ENCODE data around the gene PNKD. TPM values are rescaled to one million over a fixed set of nuclear protein-coding genes. Genes with fewer than 3 reads are reported as not detected.

The PNKD gene
- total RNA-seq, 2 donors from 2014 or later, result 25.1 to 30.4 TPM

Other genes with a start within 250 kb of the PNKD start
- gene RUFY4, start 201.3 kb upstream of the PNKD start, total RNA-seq, result 1 to 10 TPM; 3.2 to 5.1 TPM
- under 1 TPM in 1 of 2 donors, not detected in 1; 0.33 TPM for gene CXCR2, start 144.5 kb upstream of the PNKD start, total RNA-seq
- gene CXCR1, start 103.6 kb upstream of the PNKD start, total RNA-seq, result not detected
- 100 to 1,000 TPM; 567 to 656 TPM for gene ARPC2, start 53.3 kb upstream of the PNKD start, total RNA-seq
- under 1 TPM; 0.46 to 0.88 TPM for gene GPBAR1, start 9.5 kb upstream of the PNKD start, total RNA-seq
- 10 to 100 TPM; 67.7 to 68.4 TPM for gene AAMP, start 382 bp upstream of the PNKD start, total RNA-seq
- 10 to 100 TPM; 46.1 to 47.5 TPM for gene TMBIM1, start 22.0 kb downstream of the PNKD start, total RNA-seq
- gene CATIP, start 86.3 kb downstream of the PNKD start, total RNA-seq, result not detected
- not detected for gene SLC11A1, start 111.8 kb downstream of the PNKD start, total RNA-seq
- 10 to 100 TPM in 1 of 2 donors, 1 to 10 TPM in 1; 8.1 to 86.8 TPM for gene CTDSP1, start 129.3 kb downstream of the PNKD start, total RNA-seq
- not detected for gene VIL1, start 148.6 kb downstream of the PNKD start, total RNA-seq